Mononuclear cell (primary cell): ENCODE data around the gene MYO10. TPM values are rescaled to one million over a fixed set of nuclear protein-coding genes. Genes with fewer than 3 reads are reported as not detected.

Source experiments
- H3K27me3 ChIP-seq: 2 replicates; pipeline ENCODE4 v1.6.0; 2011; ENCODE audit warnings: low read length, control low read depth; ENCODE audit not compliant: insufficient read depth
- H3K4me1 ChIP-seq: 2 replicates; pipeline ENCODE4 v1.5.1; 2011; ENCODE audit warnings: mild to moderate bottlenecking, low read length, control low read depth; ENCODE audit not compliant: insufficient read depth
- H3K4me3 ChIP-seq: 2 replicates; pipeline ENCODE4 v1.5.1; 2011; ENCODE audit warnings: mild to moderate bottlenecking, low read length, moderate library complexity
- H3K9me3 ChIP-seq: 2 replicates; pipeline ENCODE4 v1.5.1; 2011; ENCODE audit warnings: low read depth, mild to moderate bottlenecking, control low read depth, low read length
- total RNA-seq: library from RNA; depleted of rRNA; stranded (reverse); fragments of >200 nt; gene quantifications from one replicate; pipeline ENCODE4 v1.2.3, GENCODE V29; 2012

The MYO10 gene
- total RNA-seq, 1 donor = 1.0 TPM

- Histone ChIP-seq H3K4me3 (no peak overlapping the region), H3K27me3 (no peaks in the 10 kb centered on the region), H3K9me3 (no peaks in the 10 kb centered on the region), H3K4me1 (no peaks in the 10 kb centered on the region)
Measured at GRCh38 chr5:16792598-16793275, 143.4 kb downstream of the MYO10 start.

DNA sequence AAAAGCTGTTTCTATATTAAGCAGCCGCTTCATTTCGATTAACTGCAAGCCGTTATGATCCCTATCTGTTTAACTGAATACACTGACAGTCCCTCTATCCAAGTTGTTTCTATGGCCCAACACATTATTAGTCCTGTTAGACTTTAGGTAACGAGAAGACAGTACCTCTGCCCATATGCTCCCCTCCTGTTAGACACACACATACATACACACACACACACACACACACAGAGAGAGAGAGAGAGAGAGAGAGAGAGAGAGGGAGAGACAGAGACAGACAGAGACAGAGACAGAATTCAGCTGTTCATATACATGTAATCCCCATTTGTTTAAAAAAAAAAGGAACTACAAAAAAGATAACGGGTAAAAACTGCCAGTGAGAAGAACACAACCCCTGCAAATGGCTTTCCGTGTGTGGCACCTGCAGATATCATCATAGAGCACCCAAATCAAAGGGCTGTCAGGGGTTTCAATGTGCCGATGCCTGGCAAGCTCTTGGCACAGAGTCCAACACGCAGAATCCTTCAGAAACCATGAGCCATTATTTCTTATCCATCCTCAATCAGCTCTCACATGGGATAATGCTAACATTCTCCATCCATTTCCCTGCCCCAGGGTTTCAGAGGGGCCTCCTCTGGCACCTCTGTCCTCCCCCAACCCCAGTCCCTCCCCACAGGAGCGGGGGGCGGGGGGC lies 144.0 kb downstream of the MYO10 start:
- no peaks in the 10 kb centered on the region for H3K4me1 ChIP-seq
- H3K9me3 ChIP-seq = no peaks in the 10 kb centered on the region
- H3K4me3 ChIP-seq = no peak overlapping the region
- no peaks in the 10 kb centered on the region for H3K27me3 ChIP-seq

- Histone ChIP-seq H3K4me1 (no peaks in the 10 kb centered on the region), H3K9me3 (no peaks in the 10 kb centered on the region), H3K27me3 (no peaks in the 10 kb centered on the region), H3K4me3 (no peak overlapping the region)
Measured at GRCh38 chr5:16791036-16791705, 144.9 kb downstream of the MYO10 start.

DNA sequence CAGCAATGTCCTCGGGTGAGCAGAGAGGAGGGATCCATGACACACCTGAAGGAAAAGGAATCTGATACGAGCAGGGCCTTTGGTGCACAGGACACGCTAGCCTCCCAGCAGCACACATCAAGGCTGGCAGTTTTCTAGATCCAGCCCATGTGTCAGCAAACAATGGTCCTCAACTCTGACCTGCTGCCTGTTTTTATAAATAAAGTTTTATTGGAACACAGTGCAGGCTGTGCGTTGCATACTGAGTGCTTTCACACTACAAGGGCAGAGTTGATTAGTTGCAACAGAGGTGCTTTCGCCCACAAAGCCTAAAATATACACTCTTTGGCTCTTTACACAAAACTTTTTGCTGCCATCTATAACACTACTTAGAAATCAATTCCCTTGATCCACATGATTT lies 147.1 kb downstream of the MYO10 start:
- no peaks in the 10 kb centered on the region for H3K9me3 ChIP-seq
- no peak overlapping the region for H3K4me3 ChIP-seq
- H3K4me1 ChIP-seq = no peaks in the 10 kb centered on the region
- no peaks in the 10 kb centered on the region for H3K27me3 ChIP-seq

GRCh38 chr5:16787278-16787677 lies 148.8 kb downstream of the MYO10 start:
- H3K27me3 ChIP-seq = no peaks in the 10 kb centered on the region

GRCh38 chr5:16784843-16785791 lies 151.0 kb downstream of the MYO10 start:
- H3K4me3 ChIP-seq = no peak overlapping the region
- no peaks in the 10 kb centered on the region for H3K4me1 ChIP-seq
- no peaks in the 10 kb centered on the region for H3K9me3 ChIP-seq
- no peaks in the 10 kb centered on the region for H3K27me3 ChIP-seq

More at GRCh38 chr5:16787278-16787677, 148.8 kb downstream of the MYO10 start:
- no peaks in the 10 kb centered on the region for H3K9me3 ChIP-seq
- no peaks in the 10 kb centered on the region for H3K4me1 ChIP-seq
- no peak overlapping the region for H3K4me3 ChIP-seq

GRCh38 chr5:16784088-16784487 lies 152.0 kb downstream of the MYO10 start:
- Histone ChIP-seq H3K9me3 (no peaks in the 10 kb centered on the region), H3K4me3 (no peak overlapping the region), H3K27me3 (no peaks in the 10 kb centered on the region), H3K4me1 (no peaks in the 10 kb centered on the region)

GRCh38 chr5:16781828-16782626 lies 154.1 kb downstream of the MYO10 start:
- H3K27me3 ChIP-seq = no peaks in the 10 kb centered on the region

GRCh38 chr5:16780325-16780724 lies 155.8 kb downstream of the MYO10 start:
- no peaks in the 10 kb centered on the region for H3K4me1 ChIP-seq
- no peak overlapping the region for H3K4me3 ChIP-seq
- H3K27me3 ChIP-seq = no peaks in the 10 kb centered on the region
- H3K9me3 ChIP-seq = no peaks in the 10 kb centered on the region

More at GRCh38 chr5:16781828-16782626, 154.1 kb downstream of the MYO10 start:
- H3K4me3 ChIP-seq = no peak overlapping the region
- no peaks in the 10 kb centered on the region for H3K4me1 ChIP-seq
- H3K9me3 ChIP-seq = no peaks in the 10 kb centered on the region

- Histone ChIP-seq H3K4me3 (no peak overlapping the region), H3K4me1 (no peaks in the 10 kb centered on the region), H3K9me3 (no peaks in the 10 kb centered on the region), H3K27me3 (no peaks in the 10 kb centered on the region)
Measured at GRCh38 chr5:16777432-16777831, 158.7 kb downstream of the MYO10 start.

DNA sequence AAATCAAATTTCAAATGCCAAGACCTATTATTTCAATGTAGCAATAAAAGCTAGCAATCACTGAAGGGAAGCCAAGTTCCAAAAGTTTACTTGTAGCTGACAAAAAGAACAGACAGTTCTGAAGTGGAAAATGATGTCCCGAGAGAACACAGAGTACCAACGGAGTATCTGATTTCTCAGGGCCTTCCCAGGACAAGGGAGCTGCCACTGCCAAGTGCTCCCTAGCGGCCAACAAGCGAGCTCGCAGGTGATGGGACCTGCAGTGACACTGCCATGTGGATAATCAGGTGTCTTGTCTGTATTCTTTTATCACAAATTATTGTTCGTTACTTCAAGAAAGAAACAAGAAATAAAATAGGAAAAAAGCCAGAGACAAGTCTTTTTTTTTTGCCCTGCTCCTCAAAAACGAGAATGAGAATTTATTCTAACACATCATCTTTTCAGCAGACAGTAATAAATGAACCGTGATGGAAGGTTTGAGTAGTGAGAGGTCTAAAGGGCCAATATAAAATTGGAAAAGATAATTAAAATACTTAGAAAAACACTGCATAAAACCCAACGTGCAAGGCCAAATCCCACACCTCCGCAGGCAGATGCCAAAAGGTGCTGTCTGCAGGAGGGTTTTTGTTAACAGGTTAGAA lies 159.4 kb downstream of the MYO10 start:
- H3K9me3 ChIP-seq = no peaks in the 10 kb centered on the region
- H3K4me1 ChIP-seq = no peaks in the 10 kb centered on the region
- no peaks in the 10 kb centered on the region for H3K27me3 ChIP-seq
- H3K4me3 ChIP-seq = no peak overlapping the region

DNA sequence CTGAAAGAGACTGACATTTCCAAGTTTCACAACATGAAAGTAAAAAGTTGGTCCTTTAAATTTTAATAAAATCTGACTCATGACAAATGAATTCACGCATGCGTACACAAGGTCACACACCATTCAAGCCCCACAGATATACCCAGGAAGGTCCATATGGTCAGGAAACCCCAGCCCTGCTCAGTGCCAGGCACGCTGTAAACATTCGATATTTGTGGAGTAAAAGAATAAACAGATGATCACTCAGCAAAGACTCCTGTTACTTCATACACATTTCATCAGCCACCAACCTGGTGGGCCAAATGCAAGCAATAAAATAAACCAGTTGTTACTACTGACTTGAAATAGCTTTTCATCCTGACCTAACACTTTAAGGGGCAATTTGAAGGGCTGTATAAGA lies 161.3 kb downstream of the MYO10 start:
- Histone ChIP-seq H3K27me3 (no peaks in the 10 kb centered on the region), H3K4me1 (no peaks in the 10 kb centered on the region), H3K4me3 (no peak overlapping the region), H3K9me3 (no peaks in the 10 kb centered on the region)

- Histone ChIP-seq H3K4me1 (no peaks in the 10 kb centered on the region), H3K27me3 (no peaks in the 10 kb centered on the region), H3K4me3 (no peak overlapping the region), H3K9me3 (no peaks in the 10 kb centered on the region)
Measured at GRCh38 chr5:16773991-16774390, 162.1 kb downstream of the MYO10 start.

- H3K4me1 ChIP-seq = no peaks in the 10 kb centered on the region
- no peak overlapping the region for H3K4me3 ChIP-seq
- H3K27me3 ChIP-seq = no peaks in the 10 kb centered on the region
- no peaks in the 10 kb centered on the region for H3K9me3 ChIP-seq
Measured at GRCh38 chr5:16772556-16772955, 163.5 kb downstream of the MYO10 start.
